ENCODE measurements around the gene KCNK6.
"Not testable (repeated sequence)": the region's sequence is repeated elsewhere in the genome, so short reads cannot be mapped to it uniquely, and the experiment has no call there.

KCNK6 gene

DNA sequence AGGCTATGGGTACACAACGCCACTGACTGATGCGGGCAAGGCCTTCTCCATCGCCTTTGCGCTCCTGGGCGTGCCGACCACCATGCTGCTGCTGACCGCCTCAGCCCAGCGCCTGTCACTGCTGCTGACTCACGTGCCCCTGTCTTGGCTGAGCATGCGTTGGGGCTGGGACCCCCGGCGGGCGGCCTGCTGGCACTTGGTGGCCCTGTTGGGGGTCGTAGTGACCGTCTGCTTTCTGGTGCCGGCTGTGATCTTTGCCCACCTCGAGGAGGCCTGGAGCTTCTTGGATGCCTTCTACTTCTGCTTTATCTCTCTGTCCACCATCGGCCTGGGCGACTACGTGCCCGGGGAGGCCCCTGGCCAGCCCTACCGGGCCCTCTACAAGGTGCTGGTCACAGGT, 6.9 kb downstream of the KCNK6 start:
- DNase-seq, result no peak

DNA sequence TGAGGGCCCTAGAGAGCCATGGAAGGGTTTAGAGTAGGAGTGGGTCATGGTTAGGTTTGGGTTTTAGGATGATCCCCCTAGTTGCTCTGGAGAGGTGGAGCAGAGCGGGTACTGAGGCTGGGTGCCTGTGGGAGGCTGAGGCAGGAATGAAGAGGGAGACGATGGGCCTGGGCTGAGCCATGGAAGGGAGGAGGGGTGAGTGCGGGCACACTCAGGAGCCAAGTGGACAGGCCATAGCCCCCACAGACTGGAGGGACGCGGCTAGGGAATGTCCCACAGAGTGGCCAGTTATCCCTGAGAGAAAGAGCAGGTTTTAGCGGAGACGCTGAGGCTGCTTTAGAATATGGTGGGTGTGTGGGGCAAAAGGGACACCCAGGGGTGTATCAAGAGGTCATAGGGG, 10.0 kb downstream of the KCNK6 start:
- DNase-seq, result no peak

DNA sequence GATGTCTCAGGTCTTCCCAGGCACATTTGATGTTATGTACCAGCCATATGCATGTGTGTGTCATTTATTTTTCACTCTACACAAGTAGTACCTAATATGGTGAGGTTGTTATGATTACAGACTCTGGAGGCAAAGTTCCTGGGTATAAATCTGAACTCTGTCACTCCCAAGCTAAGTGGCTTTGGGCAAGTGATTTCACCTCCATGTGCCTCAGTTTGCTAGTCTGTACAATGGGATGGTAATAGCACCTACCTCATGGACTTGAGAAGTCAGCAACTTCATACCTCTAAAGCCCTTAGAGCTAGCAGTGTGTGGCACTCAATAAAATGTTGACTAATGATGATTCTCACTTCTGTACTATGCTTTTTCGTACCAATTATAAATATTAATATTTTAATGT, 12.1 kb downstream of the KCNK6 start:
- no peak for DNase-seq

DNA sequence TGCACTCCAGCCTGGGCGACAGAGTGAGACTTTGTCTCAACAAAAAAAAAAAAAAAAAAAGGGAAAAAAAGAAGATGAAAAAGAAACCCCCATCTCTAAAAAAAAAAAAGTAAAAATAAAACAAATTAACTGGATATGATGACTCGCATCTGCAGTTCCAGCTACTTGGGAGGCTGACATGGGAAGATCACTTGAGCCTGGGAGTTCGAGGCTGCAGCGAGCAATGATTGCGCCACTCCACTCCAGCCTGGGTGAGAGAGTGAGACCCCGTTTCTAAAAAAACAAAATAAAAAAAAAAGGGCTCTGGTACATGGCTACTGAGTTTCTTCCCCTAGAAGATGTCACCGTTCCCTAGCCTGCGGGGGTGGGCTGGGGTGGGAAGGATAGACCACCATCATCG, 13.6 kb downstream of the KCNK6 start:
- no peak for DNase-seq

DNA sequence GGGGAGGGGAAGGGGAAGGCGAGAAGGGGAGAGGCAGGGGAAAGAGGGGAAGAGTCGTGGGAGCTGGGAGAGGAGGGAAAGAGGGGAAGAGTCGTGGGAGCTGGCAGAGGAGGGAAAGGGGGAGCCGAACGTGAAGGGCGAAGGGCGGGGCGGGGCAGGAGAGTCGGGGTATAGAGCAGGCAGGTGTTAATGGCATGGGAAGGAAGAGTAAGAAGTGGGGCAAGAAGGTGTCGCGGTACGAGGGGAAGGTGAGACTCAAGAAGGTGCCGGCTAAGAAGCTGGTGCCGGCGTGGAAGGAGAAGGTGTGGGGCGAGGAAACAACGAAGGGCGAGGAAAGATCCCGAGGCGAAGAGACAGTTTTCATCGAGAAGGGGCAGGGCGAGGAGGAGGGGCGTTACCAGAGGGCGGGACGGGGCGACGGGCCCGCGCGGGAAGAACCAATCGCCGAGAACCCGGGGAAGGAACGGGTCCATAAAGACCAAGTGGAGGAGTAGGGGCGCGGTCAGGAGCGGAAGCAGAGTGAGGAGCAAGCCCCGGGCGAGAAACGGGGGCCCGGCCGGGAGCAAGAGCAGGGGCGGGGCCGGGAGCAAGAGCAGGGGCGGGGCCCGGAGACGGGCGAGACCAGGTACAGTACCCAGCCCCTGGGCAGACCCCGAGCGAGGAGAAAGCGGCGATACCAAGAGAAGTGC, 16.4 kb downstream of the KCNK6 start:
- peak; percentile 94 for DNase-seq

DNA sequence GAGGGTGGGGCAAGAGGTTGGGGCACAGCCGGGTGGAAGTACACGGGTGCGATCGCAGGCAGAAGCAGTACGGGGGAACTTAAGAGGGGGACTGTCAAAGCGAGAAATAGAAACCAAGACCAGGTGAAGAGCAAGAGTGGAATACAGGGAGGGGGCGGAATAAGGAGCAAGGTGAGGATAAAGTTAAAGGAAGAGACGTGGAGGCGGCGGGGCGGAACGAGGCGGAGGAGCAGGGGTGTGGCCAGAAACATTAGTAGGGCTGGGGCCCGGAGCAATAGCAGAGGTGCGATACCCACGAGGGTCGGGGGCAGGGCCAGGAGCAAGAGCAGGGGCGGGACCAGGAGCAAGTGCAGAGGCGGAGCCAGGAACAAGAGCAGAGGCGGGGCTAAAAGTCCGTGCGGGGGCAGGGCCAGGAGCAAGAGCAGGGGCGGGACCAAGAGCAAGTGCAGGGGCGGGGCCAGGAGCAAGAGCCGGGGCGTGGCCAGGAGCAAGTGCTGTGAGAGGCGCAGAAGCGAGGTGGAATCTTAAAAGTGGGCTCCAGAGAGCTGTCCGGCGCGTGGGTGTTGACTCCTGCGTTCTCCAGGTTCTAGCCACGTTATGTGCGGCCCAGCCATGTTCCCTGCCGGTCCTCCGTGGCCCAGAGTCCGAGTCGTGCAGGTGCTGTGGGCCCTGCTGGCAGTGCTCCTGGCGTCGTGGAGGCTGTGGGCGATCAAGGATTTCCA, 17.2 kb downstream of the KCNK6 start:
- DNase-seq, result peak; percentile 79

DNA sequence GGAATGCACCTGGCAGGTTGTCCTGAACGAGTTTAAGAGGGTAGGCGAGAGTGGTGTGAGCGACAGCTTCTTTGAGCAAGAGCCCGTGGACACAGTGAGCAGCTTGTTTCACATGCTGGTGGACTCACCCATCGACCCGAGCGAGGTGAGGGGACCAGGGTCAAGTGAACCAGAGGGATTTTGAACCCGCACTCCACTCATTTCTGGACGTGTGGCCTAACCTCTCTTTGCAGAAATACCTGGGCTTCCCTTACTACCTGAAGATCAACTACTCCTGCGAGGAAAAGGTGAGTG, 17.7 kb downstream of the KCNK6 start:
- no peak for DNase-seq

DNA sequence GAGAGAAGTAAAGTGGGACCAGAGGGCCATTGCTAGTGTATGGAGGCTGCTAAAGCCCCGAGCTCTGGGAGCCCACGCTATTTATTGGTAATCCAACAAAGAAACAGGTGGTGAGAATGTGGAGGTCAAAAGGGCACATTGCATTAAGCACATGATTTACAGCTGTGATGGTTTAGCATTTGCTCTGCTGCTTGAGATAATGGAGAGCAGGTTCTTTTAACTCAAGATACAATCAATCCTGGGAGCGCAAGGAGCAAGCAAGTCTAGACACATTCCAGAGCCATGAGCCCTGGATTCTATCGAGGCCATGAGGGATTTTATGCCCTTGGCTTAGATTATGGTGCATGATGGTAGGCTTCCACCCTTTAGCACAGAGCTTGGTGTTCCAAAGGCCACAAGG, 19.4 kb downstream of the KCNK6 start:
- not testable (repeated sequence) for DNase-seq

DNA sequence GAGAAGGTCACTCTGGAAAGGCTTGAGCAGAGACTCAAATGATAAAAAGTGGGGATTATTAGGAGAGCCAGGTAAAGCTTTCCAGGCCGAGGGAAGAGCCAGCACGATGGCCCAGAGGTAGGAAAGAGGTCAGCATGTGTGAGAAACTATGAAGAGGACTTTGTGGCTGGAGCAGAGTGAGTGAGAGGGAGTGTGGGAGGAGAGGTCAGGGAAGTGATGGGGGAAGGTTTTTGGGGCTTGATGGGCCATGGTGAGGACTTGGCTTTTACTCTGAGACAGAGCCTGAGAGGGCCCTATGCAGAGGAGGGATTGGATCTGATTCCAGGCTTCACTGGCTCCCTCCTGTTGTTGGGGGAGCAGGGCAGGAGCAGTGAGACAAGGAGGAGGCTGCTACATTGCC, 21.3 kb downstream of the KCNK6 start:
- no peak for DNase-seq

DNA sequence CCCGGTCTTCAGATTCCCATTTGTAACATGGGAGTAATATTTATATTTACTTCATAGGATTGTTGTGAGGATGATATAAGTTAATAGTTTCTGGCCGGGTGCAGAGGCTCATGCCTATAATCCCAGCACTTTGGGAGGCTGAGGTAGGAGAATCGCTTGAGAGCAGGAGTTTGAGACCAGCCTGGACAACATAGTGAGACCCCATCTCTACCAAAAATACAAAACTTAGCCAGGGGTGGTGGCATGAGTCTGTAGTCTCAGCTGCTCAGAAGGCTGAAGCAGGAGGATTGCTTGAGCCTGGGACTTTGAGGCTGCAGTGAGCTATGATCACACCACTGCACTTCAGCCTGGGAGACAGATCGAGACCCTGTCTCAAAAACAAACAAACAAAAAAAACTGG, 27.2 kb downstream of the KCNK6 start:
- DNase-seq, result no peak

DNA sequence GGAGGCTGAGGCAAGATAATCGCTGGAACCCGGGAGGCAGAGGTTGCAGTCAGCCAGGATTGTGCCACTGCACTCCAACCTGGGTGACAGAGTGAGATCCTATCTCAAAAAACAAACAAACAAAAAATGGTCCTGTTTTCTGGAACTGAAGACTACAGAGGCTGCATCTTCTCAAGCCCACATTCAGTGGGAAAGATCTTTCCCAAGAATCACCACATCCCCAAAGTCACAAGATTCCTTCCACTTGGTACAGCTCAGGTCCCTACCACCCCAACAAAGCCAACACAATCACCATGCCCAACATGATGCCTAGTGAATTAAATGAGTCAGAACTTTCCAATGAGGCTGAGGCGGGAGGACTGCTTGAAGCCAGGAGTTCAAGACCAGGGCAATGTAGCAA, 31.2 kb downstream of the KCNK6 start:
- no peak for DNase-seq

DNA sequence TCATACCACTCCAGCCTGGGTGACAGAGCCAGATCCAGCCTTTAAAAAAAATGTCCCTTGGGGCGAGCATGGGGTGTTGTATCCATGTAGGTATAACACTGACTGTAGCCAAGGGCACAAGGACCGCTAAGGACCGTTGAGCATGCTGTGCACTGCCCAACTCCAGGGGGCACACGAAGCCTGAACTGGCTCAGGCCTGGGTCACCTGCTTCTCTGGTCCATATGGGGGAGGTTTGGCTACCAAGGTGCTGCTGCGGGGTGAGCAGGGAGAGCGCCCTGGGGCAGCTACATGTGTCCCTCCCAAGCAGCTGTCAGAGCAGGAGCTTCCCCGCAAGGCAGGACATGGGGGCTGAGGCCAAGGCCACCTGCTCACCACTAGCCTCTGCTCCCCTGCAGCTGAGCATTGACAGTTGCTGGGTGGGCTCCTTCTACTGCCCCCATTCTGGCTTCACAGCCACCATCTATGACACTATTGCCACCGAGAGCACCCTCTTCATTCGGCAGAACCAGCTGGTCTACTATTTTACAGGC, 32.3 kb downstream of the KCNK6 start:
- no peak for DNase-seq

DNA sequence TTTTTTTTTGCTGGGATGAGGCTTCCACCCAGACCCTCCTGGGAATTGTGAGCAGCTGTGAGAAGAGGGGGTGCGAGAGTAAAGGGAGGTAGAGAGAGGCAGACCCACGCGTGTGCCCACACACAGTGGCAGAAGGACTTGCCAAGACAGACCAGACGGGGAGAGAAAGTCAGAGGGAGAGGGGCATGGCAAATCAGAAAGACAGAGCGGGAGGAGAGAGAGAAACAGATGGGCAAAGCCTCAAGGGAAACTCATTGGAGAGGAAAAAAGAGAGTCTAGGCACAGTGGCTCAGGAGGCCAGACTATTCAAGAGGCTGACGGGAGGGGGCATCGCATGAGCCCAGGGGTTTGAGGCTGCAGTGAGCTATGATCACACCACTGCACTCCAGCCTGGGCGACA, 33.0 kb downstream of the KCNK6 start:
- no peak for DNase-seq

DNA sequence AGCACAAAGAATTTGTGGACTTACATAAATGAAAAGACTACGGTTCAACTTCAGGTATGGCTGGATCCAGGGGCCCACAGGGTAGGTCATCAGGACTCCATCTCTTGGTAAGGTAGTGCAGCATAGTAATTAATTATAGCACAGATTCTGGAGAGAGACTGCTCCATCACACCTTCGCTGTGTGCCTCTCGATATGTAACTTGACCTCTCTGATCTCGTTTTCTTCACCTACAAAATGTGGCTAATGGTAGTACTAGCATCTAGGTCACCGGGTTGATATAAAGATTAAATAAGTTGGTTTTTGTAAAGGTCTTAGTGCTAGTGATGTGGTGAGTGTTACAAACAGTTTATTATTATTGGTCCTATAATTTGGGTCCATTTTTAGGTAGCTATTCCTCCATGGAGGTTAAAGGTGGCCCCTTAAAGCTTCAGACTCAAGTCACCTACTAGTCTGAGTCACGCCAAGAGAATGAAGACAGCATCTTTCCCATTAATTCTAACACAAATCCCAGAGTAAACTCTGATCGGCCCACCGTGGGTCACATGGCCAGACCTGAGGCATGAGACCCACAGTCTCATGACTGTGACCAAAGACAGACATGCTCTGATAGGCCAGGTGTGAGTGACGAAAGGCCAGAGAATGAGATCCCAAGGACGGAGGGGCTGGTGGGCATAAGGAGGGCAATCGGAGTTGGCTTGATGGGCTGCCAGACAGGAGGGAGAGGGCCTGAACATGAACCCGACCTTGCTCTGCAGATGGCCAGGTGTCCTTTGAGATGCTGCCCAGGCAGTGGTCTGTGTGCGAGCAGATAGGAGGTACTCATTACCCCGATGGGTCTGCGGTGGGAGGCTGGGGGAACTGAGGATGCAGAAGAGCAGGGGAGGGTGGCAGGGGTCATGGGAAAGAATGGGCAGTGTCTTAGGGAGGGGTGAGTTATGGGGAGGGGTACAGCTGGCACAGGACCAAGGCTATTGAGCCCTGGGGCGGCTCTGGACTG, 36.4 kb downstream of the KCNK6 start:
- no peak for DNase-seq

DNA sequence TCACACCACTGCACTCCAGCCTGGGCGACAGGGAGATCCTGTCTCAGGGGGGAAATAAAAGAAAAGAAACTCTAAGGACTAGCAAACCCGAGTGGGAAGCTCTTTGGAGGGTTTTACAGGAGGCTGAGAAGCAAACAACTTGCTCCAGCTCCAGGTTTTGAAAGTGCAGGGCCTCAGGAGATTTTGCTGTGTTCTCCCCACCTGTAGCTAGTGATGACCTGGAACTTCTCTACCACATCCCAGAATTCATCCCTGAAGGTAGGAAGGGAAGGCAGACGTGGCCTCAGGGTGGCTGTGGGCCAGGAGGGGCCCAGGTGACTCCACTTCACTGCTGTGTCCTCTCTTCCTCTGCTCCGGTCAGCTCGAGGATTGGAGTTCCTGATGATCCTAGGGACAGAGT, 38.4 kb downstream of the KCNK6 start:
- no peak for DNase-seq

DNA sequence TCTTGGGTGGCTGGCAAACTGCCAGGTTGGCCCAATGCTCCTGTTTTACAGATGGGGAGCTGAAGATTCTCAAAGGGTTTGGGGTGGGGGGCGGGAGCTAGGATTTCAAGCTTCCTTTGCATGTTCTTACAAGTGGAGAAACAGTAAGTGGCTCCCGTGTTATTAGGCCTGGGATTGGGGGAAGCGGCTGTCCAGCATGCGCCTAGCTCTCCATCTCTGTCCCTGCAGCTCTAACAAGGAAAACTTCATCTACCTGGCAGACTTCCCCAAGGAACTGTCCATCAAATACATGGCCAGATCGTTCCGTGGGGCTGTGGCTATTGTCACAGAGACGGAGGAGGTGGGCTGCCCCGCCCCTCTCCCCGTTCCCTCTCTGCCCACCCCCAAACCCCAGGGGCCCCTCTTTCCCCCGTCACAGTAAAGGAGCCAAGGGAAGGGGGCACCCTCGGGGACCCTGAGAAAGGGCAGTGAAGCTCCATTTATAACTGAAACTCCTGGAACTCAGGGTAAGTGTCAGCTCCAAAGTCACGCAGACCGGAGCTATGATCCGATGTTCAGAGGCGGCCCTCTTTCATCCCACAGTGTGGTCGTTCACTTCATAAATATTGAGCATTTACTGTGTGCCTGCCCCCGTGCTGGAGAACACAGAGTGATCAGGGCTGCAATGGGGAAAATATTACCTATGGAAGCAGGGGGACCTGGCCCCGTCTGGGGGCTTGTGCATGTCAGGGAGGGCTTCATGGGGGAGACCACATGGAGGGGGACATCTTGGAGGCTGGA, 39.8 kb downstream of the KCNK6 start:
- no peak for DNase-seq

DNA sequence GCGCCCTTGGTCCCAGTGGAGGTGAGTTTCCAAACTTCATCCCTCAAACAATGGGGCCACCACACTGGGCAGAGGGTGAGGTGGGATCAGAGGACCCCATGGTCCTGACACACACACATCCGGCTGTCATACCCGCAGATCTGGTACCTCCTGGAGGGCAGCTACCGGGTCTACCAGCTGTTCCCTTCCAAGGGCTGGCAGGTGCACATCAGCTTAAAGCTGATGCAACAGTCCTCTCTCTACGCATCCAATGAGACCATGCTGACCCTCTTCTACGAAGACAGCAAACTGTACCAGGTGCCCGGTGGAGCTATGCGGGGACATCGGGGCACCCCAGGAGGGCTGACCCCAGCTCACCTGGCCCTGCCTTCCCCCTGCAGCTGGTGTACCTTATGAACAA, 40.7 kb downstream of the KCNK6 start:
- DNase-seq, result no peak

DNA sequence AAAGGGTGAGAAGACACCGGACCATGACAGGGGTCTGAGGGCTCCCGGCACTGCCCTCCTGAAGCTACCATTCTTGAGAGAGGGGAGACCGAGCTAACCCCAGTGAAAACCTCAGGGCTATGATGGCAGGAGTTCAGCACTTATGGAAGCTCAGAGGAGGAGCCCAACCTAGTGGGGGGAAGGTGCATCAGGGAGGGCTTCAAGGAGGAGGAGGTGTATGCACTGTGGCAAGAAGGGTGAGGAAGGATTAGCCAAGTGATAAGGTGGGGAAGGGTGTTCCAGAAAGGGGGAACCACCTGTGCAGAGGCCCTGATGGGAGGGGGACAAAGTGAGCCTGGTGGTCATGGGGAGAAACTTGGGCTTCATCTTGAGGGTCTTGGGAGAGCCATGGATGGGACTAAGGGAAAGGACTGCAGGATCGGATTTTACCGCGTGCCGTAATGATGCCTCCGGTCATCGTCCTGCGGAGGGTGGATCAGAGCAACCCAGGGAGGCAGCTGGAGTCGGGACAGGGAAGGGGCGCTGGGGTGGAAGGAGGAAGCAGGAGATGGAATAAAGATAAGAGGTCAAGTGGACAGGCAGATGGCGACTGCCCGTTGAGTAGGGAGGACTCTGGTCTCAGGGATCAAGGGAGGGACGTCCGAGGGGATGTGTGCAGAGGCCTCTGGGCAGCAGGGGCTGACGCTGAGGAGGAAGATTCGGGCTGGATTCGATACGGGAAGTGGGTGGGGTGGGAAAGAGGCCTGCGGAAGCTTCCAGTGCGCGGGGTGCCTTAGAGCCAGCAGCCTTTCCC, 41.4 kb downstream of the KCNK6 start:
- no peak for DNase-seq

DNA sequence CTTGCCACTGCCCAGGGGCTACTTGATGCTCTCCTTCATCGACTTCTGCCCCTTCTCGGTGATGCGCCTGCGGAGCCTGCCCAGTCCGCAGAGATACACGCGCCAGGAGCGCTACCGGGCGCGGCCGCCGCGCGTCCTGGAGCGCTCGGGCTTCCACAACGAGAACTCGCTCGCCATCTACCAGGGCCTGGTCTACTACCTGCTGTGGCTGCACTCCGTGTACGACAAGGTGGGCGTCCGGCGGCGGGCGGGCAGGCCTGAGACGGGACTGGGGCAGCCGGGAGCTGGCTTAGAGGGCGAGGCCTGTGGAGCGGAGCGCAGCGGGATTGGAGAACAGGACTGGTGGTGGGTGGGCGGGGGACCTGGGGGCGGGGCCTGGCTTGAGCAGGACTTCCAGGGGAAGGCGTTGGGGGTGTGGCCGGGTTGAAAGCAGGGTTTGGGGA, 42.0 kb downstream of the KCNK6 start:
- peak; percentile 55 for DNase-seq

DNA sequence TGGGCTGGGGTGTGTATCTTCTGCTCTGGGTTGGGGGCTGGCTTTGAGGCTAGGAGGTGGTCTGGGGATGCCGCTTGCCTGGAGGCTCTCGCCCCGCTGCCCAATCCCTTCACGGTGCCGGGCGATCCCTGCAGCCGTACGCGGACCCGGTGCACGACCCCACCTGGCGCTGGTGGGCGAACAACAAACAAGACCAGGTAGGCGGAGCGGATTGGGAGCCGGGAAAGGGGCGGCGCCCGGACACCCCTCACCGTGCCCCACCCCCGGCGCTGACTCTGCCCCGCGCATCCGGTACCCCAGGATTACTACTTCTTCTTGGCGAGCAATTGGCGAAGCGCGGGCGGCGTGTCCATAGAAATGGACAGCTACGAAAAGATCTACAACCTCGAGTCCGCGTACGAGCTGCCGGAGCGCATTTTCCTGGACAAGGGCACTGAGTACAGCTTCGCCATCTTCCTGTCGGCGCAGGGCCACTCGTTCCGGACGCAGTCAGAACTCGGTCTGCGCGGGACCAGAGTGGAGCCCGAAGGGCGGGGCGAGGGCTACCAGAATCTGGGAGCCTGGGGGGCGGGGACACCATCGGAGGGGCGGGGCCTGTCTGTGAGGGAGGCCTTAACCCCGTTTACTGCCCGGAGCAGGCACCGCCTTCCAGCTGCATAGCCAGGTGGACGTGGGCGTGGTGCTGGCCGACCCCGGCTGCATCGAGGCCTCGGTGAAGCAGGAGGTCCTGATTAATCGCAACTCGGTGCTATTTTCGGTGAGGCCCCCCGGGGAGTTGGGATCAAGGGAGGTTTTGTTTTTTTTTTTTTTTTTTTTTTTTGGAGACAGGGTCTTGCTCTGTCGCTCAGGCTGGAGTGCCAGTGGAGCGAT, 42.7 kb downstream of the KCNK6 start:
- peak; percentile 41 for DNase-seq

Measured in fibroblast of skin of right quadriceps (primary cell).